H9 (cell line): ENCODE results near the gene ASXL1. TPM values are rescaled to one million over a fixed set of nuclear protein-coding genes. Genes with fewer than 3 reads are reported as not detected.
A peak's percentile ranks its signal among the peaks of the same experiment; 100 is the strongest.

Experiments
- DNase-seq: peaks from one replicate; pipeline ENCODE4 v3.0.0-alpha.2; 2017
- H2AFZ ChIP-seq: one replicate; pipeline ENCODE4 v1.6.1; 2013; ENCODE audit warnings: mild to moderate bottlenecking, low read length, control low read depth, moderate library complexity
- H2AK5ac ChIP-seq: 2 replicates; pipeline ENCODE4 v1.6.1; 2013; ENCODE audit warnings: low read length, control low read depth, mixed read lengths; ENCODE audit not compliant: insufficient read length
- H2BK120ac ChIP-seq: one replicate; pipeline ENCODE4 v1.6.1; 2013; ENCODE audit warnings: low read depth, mild to moderate bottlenecking, low read length, control low read depth, inconsistent platforms; ENCODE audit not compliant: poor library complexity, severe bottlenecking
- H2BK12ac ChIP-seq: 2 replicates; pipeline ENCODE4 v1.6.1; 2013; ENCODE audit warnings: low read length, control low read depth, mixed read lengths, low read depth; ENCODE audit not compliant: insufficient read length
- H2BK15ac ChIP-seq: 2 replicates; pipeline ENCODE4 v1.6.1; 2013; ENCODE audit warnings: low read depth, low read length, control low read depth
- H2BK20ac ChIP-seq: one replicate; pipeline ENCODE4 v1.6.1; 2013; ENCODE audit warnings: low read depth, mild to moderate bottlenecking, low read length, control low read depth, inconsistent platforms; ENCODE audit not compliant: poor library complexity, severe bottlenecking
- H2BK5ac ChIP-seq: 2 replicates; pipeline ENCODE4 v1.6.1; 2013; ENCODE audit warnings: low read length, control low read depth, mixed read lengths; ENCODE audit not compliant: insufficient read length
- H3K14ac ChIP-seq: 2 replicates; pipeline ENCODE4 v1.6.1; 2013; ENCODE audit warnings: low read length, control low read depth; ENCODE audit not compliant: insufficient read depth
- H3K18ac ChIP-seq: 2 replicates; pipeline ENCODE4 v1.6.1; 2013; ENCODE audit warnings: low read depth, mild to moderate bottlenecking, mixed read lengths, low read length, control low read depth; ENCODE audit not compliant: insufficient read length
- H3K23ac ChIP-seq: 2 replicates; pipeline ENCODE4 v1.6.1; 2013; ENCODE audit warnings: low read length, control low read depth, mixed read lengths, low read depth; ENCODE audit not compliant: insufficient read length
- H3K23me2 ChIP-seq: 2 replicates; pipeline ENCODE4 v1.6.1; 2013; ENCODE audit warnings: low read depth, mild to moderate bottlenecking, mixed read lengths, low read length, control low read depth; ENCODE audit not compliant: insufficient read length, poor library complexity, severe bottlenecking
- H3K27ac ChIP-seq: 2 replicates; pipeline ENCODE4 v1.5.1; 2013; ENCODE audit warnings: low read length, control low read depth, mixed read lengths, low read depth; ENCODE audit not compliant: insufficient read length
- H3K27me3 ChIP-seq: 2 replicates; pipeline ENCODE4 v1.6.1; 2013; ENCODE audit warnings: low read length, control low read depth, inconsistent platforms; ENCODE audit not compliant: insufficient read depth
- H3K4ac ChIP-seq: 2 replicates; pipeline ENCODE4 v1.6.1; 2013; ENCODE audit warnings: low read depth, mild to moderate bottlenecking, control low read depth, inconsistent platforms, low read length, moderate library complexity
- H3K4me1 ChIP-seq: 2 replicates; pipeline ENCODE4 v1.6.1; 2013; ENCODE audit warnings: low read length, control low read depth, inconsistent platforms; ENCODE audit not compliant: insufficient read depth
- H3K4me2 ChIP-seq: 2 replicates; pipeline ENCODE4 v1.6.1; 2013; ENCODE audit warnings: low read length, control low read depth, mixed read lengths; ENCODE audit not compliant: insufficient read length, insufficient read depth
- H3K56ac ChIP-seq: 2 replicates; pipeline ENCODE4 v1.6.1; 2013; ENCODE audit warnings: low read depth, mild to moderate bottlenecking, mixed read lengths, low read length, control low read depth; ENCODE audit not compliant: insufficient read length
- H3K79me1 ChIP-seq: 2 replicates; pipeline ENCODE4 v1.6.1; 2013; ENCODE audit warnings: low read depth, mild to moderate bottlenecking, moderate library complexity, low read length, control low read depth, inconsistent platforms; ENCODE audit not compliant: insufficient read depth, poor library complexity, severe bottlenecking
- H3K79me2 ChIP-seq: 2 replicates; pipeline ENCODE4 v1.6.1; 2013; ENCODE audit warnings: low read length, control low read depth, inconsistent platforms; ENCODE audit not compliant: insufficient read depth
- H3K9ac ChIP-seq: 2 replicates; pipeline ENCODE4 v1.6.1; 2013; ENCODE audit warnings: low read length, control low read depth, mixed read lengths; ENCODE audit not compliant: insufficient read length; ENCODE audit errors: extremely low read depth
- H3K9me3 ChIP-seq: one replicate; pipeline ENCODE4 v1.6.1; 2013; ENCODE audit warnings: low read depth, low read length, inconsistent platforms; ENCODE audit not compliant: control insufficient read depth
- H3T11ph ChIP-seq: one replicate; pipeline ENCODE4 v1.6.1; 2013; ENCODE audit warnings: mild to moderate bottlenecking, low read length, control low read depth, inconsistent platforms
- H4K20me1 ChIP-seq: one replicate; pipeline ENCODE4 v1.6.1; 2013; ENCODE audit not compliant: control insufficient read depth, insufficient read length, insufficient read depth
- H4K5ac ChIP-seq: 2 replicates; pipeline ENCODE4 v1.6.1; 2013; ENCODE audit warnings: low read depth, mild to moderate bottlenecking, mixed read lengths, low read length, control low read depth; ENCODE audit not compliant: insufficient read length
- H4K8ac ChIP-seq: replicated peaks from 2 replicates; pipeline ENCODE4 v1.6.1; 2013; ENCODE audit warnings: low read length, control low read depth, mixed read lengths, low read depth; ENCODE audit not compliant: insufficient read length
- H4K91ac ChIP-seq: 2 replicates; pipeline ENCODE4 v1.6.1; 2013; ENCODE audit warnings: low read depth, mild to moderate bottlenecking, moderate library complexity, mixed read lengths, low read length, control low read depth; ENCODE audit not compliant: insufficient read length
- H3K27ac Mint-ChIP-seq, 3 experiments: 2 replicates in 2 of 3; 3 replicates in 1 of 3; pipeline ENCODE4 v1.8.0; 2020 to 2021; ENCODE audit warnings: mixed read lengths in 3 of 3, mild to moderate bottlenecking in 1 of 3, moderate library complexity in 1 of 3
- H3K27me3 Mint-ChIP-seq: 2 replicates; pipeline ENCODE4 v1.8.0; 2021; ENCODE audit warnings: low read depth, mild to moderate bottlenecking, moderate library complexity, mixed read lengths
- H3K36me3 Mint-ChIP-seq, 3 experiments: 2 replicates in 2 of 3; 3 replicates in 1 of 3; pipeline ENCODE4 v1.8.0; 2020 to 2021; ENCODE audit warnings: low read depth in 3 of 3, mixed read lengths in 3 of 3; ENCODE audit not compliant: insufficient read depth in 1 of 3
- H3K4me1 Mint-ChIP-seq, 2 experiments: 2 replicates each; pipeline ENCODE4 v1.8.0; 2020; ENCODE audit warnings: mixed read lengths in 2 of 2
- H3K4me3 Mint-ChIP-seq, 2 experiments: 2 replicates in 1 of 2; 3 replicates in 1 of 2; pipeline ENCODE4 v1.8.0; 2020 to 2021; ENCODE audit warnings: mild to moderate bottlenecking in 2 of 2, mixed read lengths in 2 of 2, moderate library complexity in 1 of 2
- H3K9me3 Mint-ChIP-seq, 2 experiments: 2 replicates in 1 of 2; 3 replicates in 1 of 2; pipeline ENCODE4 v1.8.0; 2020; ENCODE audit warnings: mild to moderate bottlenecking in 2 of 2, mixed read lengths in 2 of 2, moderate library complexity in 1 of 2
- WGBS: extraction: QIAGEN DNeasy Blood & Tissue Kit; methylation state at CpG from one replicate; pipeline ENCODE4 v1.1.7; 2013; ENCODE audit warnings: missing lambda C conversion rate, low lambda C conversion rate, mixed read lengths; ENCODE audit not compliant: insufficient read length; ENCODE audit errors: extremely low coverage; 5-methylcytosine and 5-hydroxymethylcytosine counted together
- total RNA-seq: library from RNA; stranded (reverse); gene quantifications from 2 replicates; pipeline ENCODE4 v1.2.1, GENCODE V29; 2021
- TF ChIP-seq, protein P1 (sequence below): fragments of 200-600 bp; sonication (generic); conservative IDR thresholded peaks from 3 replicates; pipeline ENCODE4 v1.8.0; 2021; ENCODE audit warnings: antibody characterized with exemption, mild to moderate bottlenecking

The ASXL1 gene
- total RNA-seq, 1 experiment from 2014 or later: 39.5 TPM

DNA sequence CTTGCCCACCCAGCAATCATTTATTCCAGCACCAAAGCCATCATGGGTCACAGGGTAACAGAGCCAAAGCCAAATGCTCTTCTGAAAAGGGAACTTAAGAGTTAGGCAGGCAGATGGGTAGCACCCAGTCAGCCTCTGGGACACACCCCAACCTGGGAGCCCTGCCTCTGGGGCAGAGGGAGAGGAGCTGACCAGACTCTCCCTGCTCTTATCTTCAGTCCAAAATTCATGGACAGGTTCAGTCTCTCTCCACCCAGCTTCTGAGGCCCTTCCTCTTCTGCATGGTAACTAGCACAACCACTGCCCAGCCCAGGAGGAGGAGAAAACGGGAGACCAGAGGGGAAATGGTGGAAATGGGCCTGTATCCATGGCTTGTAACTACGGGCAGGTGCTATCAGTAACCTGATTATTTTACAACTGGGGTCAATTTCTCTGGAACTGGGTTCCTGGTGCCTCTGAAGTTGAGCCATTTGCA is 121.6 kb downstream of the ASXL1 start:
- H2BK120ac ChIP-seq: no peak overlapping the region
- peaks cover 31% of the 10 kb centered on the region; the same call in 1 of the 2 replicates for H3K79me2 ChIP-seq
- peaks cover 7% of the 10 kb centered on the region for H3K23me2 ChIP-seq
- H2BK15ac ChIP-seq: no peak overlapping the region
- no peak overlapping the region for H2AFZ ChIP-seq
- H4K20me1 ChIP-seq: no peaks in the 10 kb centered on the region
- no CpG with 5 or more reads among the region's 2 CpGs for WGBS
- no peak overlapping the region for H2AK5ac ChIP-seq
- Mint-ChIP-seq H3K4me1 (peaks cover 57 to 62% of the 10 kb centered on the region in 2 experiments), H3K4me3 (no peak overlapping the region; a peak in 1 of 5 replicates), H3K9me3 (no peaks in the 10 kb centered on the region), H3K36me3 (peaks cover 0 to 2% (median 0%) of the 10 kb centered on the region in 3 experiments; a peak in 2 of 7 replicates), H3K27me3 (no peaks in the 10 kb centered on the region; the same call in none of the 2 replicates), H3K27ac (peak overlapping the region in 1 of 3 experiments; percentile 68; a peak in 2 of 7 replicates)
- H2BK20ac ChIP-seq: no peak overlapping the region
- H4K5ac ChIP-seq: no peak overlapping the region
- H3K27me3 ChIP-seq: no peaks in the 10 kb centered on the region
- no peak overlapping the region for H3K56ac ChIP-seq
- no peak overlapping the region for H2BK5ac ChIP-seq
- no peak overlapping the region for H4K8ac ChIP-seq
- no peak overlapping the region for H3K4ac ChIP-seq
- no peak overlapping the region for H4K91ac ChIP-seq
- peaks cover 8% of the 10 kb centered on the region; the same call in 1 of the 2 replicates for H3K4me1 ChIP-seq
- H3K9ac ChIP-seq: no peak overlapping the region
- no peak overlapping the region for H3T11ph ChIP-seq
- no peak overlapping the region for H3K4me2 ChIP-seq
- H3K18ac ChIP-seq: no peak overlapping the region
- peaks cover 2% of the 10 kb centered on the region for H3K79me1 ChIP-seq
- DNase-seq: no peak
- no peak overlapping the region for H3K27ac ChIP-seq
- no peak overlapping the region for H2BK12ac ChIP-seq
- no peak overlapping the region for H3K23ac ChIP-seq
- TF ChIP-seq, protein P1, sequence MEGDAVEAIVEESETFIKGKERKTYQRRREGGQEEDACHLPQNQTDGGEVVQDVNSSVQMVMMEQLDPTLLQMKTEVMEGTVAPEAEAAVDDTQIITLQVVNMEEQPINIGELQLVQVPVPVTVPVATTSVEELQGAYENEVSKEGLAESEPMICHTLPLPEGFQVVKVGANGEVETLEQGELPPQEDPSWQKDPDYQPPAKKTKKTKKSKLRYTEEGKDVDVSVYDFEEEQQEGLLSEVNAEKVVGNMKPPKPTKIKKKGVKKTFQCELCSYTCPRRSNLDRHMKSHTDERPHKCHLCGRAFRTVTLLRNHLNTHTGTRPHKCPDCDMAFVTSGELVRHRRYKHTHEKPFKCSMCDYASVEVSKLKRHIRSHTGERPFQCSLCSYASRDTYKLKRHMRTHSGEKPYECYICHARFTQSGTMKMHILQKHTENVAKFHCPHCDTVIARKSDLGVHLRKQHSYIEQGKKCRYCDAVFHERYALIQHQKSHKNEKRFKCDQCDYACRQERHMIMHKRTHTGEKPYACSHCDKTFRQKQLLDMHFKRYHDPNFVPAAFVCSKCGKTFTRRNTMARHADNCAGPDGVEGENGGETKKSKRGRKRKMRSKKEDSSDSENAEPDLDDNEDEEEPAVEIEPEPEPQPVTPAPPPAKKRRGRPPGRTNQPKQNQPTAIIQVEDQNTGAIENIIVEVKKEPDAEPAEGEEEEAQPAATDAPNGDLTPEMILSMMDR: no peak
- H3K14ac ChIP-seq: no peak overlapping the region
- H3K9me3 ChIP-seq: no peaks in the 10 kb centered on the region
